Measurements from ENCODE around the gene NLRP3.
"Not testable (repeated sequence)": the region's sequence is repeated elsewhere in the genome, so short reads cannot be mapped to it uniquely, and the experiment has no call there.

NLRP3 gene

GRCh38 chr1:247469141-247469535, 53.2 kb downstream of the NLRP3 start:
- no peak for DNase-seq (ENCODE audit: low spot score)

GRCh38 chr1:247470942-247471429, 55.0 kb downstream of the NLRP3 start:
- not testable (repeated sequence) for DNase-seq (ENCODE audit: low spot score)

- no peak for DNase-seq (ENCODE audit: low spot score)
Observed at GRCh38 chr1:247471445-247472016, 55.6 kb downstream of the NLRP3 start.

- DNase-seq (ENCODE audit: low spot score): no peak
Observed at GRCh38 chr1:247472035-247472434, 56.1 kb downstream of the NLRP3 start.

DNA sequence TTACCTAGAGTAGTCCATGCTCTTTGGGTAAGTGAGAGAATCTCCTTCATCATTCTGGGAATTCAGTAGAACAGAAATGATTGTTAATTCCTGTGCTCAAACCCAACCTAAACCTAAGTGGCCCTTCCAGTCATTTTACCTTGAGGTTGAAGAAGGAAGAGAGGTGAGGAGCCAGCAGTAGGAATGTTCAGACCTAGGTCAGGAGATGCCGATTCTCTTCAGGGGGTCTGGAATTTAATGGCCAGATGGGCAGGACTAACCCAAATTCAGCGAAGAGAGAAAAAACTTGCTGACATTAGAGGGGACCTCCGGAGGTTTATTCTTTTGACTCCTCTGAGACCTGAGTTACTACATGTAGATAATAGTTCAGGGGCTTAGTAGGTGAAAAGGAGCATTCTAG, 58.4 kb downstream of the NLRP3 start:
- no peak for DNase-seq (ENCODE audit: low spot score)

- no peak for DNase-seq (ENCODE audit: low spot score)
Observed at GRCh38 chr1:247475793-247476192, 59.8 kb downstream of the NLRP3 start.

DNA sequence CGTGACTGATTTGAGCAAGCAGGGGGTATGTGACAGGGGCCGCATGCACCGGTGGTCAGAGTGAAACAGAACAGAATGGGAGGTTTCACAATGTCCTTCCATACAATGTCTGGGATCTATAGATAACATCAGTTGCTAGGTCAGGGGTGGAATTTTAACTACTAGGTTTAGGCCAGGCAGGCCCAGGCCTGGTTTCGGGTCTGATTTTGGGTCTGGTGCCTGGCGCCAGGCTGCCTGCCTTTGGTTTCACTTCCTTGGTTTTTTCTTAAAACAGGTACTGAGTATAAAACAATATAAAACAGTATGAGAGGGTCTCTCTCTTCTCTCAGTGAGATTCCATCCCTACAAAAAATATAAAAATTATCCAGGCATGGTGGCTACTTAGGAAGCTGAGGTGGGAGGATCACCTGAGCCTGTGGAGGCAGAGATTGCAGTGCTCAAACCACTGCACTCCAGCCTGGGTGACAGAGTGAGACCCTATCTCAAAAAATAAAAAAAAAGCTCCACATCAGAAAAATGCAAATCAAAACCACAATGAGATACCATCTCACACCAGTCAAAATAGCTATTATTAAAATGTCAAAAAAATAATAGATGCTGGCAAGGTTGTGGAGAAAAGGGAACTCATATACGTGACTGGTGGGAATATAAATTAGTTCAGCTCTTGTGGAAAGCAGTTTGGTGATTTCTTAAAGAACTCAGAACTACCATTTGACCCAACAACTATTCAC, 60.5 kb downstream of the NLRP3 start:
- DNase-seq (ENCODE audit: low spot score): not testable (repeated sequence)

- no peak for DNase-seq (ENCODE audit: low spot score)
Observed at GRCh38 chr1:247482747-247483146, 66.8 kb downstream of the NLRP3 start.

DNA sequence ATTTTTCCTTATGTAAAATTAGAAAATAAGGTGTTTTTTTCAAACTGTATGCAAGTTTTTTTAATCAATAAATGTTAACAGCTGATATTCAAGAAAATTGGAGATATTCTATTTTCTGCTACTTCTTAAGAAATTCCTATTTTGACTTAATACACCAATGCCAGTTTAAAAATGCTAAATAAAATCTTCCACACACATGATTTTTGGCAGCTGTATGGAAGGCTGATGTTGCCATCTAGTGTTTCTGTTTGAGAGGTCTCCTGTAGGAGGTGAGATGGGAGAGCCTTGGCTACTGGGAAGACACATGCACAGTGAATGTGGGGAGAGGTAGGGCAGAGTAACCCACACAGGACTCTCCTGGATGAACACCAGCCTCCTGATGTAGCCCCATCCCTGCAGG, 71.1 kb downstream of the NLRP3 start:
- DNase-seq (ENCODE audit: low spot score): peak; percentile 29

DNA sequence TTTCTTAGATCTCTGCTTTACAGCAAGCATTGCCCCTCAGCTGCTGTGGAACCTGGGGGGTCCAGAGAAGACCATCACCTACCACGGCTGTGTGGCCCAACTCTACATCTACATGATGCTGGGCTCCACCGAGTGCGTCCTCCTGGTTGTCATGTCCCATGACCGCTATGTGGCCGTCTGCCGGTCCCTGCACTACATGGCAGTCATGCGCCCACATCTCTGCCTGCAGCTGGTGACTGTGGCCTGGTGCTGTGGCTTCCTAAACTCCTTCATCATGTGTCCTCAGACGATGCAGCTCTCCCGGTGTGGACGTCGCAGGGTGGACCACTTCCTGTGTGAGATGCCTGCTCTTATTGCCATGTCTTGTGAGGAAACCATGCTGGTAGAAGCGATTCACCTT, 75.4 kb downstream of the NLRP3 start:
- DNase-seq (ENCODE audit: low spot score): no peak

GRCh38 chr1:247493106-247493505, 77.1 kb downstream of the NLRP3 start:
- DNase-seq (ENCODE audit: low spot score): no peak

GRCh38 chr1:247494767-247495166, 78.8 kb downstream of the NLRP3 start:
- DNase-seq (ENCODE audit: low spot score): no peak

GRCh38 chr1:247496581-247497285, 80.8 kb downstream of the NLRP3 start:
- no peak for DNase-seq (ENCODE audit: low spot score)
